Measurements from ENCODE around the gene GALC. TPM values are rescaled to one million over a fixed set of nuclear protein-coding genes. Genes with fewer than 3 reads are reported as not detected.

The GALC gene
- total RNA-seq, 1 donor from 2014 or later, result 7.6 TPM

GRCh38 chr14:87960013-87960787 is 32.8 kb downstream of the GALC start:
- ATAC-seq (no peak), DNase-seq (ENCODE audit: low spot score) (no peak)

- DNase-seq (ENCODE audit: low spot score) (no peak), ATAC-seq (no peak)
Measured at GRCh38 chr14:87955501-87955900, 37.5 kb downstream of the GALC start.

GRCh38 chr14:87952307-87953094 is 40.5 kb downstream of the GALC start:
- no peak for DNase-seq (ENCODE audit: low spot score)
- ATAC-seq, result no peak

DNA sequence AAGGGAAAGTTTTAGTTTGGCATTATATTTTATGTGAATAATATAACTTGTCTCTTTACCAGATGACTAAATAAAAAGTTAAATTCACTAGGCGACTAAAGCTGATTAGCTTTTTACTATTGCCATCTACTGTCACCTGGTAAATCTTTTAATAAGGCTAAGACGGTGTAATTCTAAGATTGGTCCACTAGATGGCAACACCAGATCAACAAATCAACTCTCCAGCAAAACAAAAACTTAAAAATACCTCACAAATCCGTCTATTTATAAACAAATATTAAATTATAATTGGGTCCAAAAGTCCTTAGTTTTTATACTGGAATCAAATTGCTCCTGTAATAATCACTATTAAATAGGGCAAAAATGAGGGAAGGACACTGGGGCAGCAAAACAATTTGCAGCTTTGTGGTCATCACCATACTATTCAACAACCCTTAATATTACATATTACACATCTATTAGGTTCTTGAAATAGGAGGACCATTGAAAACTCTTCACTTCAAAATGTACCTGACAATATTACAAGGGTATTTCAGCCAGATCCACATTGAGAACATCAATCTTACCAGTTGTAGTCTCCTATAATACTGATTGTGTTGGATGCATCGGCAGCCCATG is 47.9 kb downstream of the GALC start:
- ATAC-seq (peak; percentile 84), DNase-seq (ENCODE audit: low spot score) (no peak)

GRCh38 chr14:87940894-87941293 is 52.1 kb downstream of the GALC start:
- DNase-seq (ENCODE audit: low spot score) (no peak), ATAC-seq (no peak)

DNA sequence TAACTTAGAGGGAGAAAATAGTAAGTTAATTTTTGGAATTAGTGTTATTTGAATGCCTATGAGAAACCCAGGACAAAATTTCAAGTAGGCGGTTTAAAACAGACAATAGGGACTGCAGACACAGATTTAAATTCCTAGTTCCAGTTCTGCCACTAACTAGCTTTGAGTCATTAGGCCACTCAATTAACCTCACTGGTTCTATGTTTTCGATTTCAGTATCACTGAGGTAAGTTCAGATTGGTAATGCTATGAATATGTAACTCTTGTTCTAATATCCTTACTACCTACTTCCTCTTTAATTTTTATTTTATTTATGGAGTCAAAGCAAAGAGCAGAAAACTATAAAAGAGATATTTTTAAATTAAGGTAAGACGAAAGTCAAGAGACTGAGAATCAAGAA is 52.6 kb downstream of the GALC start:
- no peak for ATAC-seq
- DNase-seq (ENCODE audit: low spot score), result no peak

DNA sequence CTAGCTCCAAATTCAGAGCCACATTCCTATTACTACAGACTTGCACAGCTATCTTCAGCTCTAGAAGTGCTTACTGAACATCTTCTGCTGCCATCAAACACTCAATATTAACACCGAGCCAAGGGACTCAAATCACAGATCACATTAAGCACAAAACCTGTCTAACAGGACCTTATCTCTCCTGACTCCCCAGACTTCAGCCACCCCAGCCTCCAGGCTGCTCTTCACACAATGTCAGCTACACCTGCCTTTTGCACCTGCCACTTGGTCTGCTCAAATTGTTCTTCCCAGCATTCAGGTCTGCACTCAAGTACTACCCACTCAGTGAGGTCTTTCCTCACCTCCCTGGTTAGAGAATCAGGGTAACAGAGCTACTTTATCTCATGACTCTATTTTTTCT is 57.1 kb downstream of the GALC start:
- DNase-seq (ENCODE audit: low spot score) (no peak), ATAC-seq (no peak)

- DNase-seq (ENCODE audit: low spot score) (no peak), ATAC-seq (no peak)
Measured at GRCh38 chr14:87935081-87935828, 57.7 kb downstream of the GALC start.

DNA sequence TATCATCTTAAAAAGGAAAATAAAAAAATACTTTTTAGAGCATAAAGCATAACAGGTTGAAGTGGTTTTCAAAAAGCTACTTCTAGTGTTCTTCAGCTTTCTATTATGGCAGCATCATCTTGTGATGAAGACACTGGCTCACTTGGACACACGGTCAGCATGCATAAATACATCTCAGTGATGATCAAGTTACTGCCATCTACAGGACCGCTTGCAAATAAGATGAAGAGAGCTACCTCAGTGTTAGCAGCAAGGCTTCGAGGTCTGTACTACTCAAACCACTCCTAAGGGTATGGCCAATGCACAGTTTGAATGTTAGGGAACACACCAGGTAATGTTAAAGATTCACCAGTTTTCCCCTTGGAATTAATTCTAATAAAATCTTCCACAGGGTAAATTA is 58.8 kb downstream of the GALC start:
- no peak for ATAC-seq
- DNase-seq (ENCODE audit: low spot score), result no peak

DNA sequence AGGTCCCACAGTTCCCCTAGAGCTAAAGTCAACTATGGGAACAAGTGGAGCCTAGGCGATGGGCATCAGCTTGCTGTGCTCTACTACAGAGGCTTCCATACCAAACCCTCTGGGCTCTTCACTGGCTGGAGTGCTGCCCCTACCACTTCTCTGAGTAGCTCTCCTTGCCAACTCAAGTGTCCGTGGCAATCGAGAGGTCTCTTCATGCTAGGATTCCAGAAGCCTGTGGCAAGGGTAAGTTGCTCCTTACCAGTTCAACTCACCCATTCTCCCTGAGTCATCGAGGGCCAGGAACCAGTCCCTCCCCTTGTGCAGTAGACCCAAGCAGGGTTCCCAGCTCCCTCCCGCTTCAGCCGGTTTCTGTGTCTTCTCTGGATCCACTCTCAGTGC is 76.1 kb downstream of the GALC start:
- ATAC-seq (no peak), DNase-seq (ENCODE audit: low spot score) (no peak)

GRCh38 chr14:87916103-87916885 is 76.7 kb downstream of the GALC start:
- ATAC-seq, result no peak
- no peak for DNase-seq (ENCODE audit: low spot score)

GRCh38 chr14:87908550-87908949 is 84.4 kb downstream of the GALC start:
- DNase-seq (ENCODE audit: low spot score) (no peak), ATAC-seq (no peak)

- DNase-seq (ENCODE audit: low spot score) (no peak), ATAC-seq (no peak)
Measured at GRCh38 chr14:87901652-87902051, 91.3 kb downstream of the GALC start.

DNA sequence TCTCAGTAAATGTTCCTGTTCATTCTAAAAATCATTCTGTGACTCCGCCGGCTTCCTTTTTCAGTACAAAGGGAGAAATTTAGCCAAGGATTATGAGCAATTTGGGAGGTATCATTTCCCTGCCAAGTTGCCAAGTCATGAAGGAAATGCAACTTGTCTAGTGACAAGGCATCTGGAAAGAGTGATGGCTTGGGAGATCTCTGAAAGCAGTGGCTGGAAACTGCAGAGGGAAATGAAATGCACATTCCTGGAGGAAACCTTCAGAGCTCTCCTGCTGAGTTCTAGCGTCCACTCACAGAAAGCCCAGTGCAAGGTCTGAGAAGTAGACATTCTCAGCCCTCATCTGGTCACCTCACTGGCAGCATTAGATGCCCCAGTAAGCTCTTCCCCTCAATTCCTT is 91.7 kb downstream of the GALC start:
- DNase-seq (ENCODE audit: low spot score) (no peak), ATAC-seq (no peak)

- ATAC-seq, result no peak
- no peak for DNase-seq (ENCODE audit: low spot score)
Measured at GRCh38 chr14:87899228-87899627, 93.8 kb downstream of the GALC start.

DNA sequence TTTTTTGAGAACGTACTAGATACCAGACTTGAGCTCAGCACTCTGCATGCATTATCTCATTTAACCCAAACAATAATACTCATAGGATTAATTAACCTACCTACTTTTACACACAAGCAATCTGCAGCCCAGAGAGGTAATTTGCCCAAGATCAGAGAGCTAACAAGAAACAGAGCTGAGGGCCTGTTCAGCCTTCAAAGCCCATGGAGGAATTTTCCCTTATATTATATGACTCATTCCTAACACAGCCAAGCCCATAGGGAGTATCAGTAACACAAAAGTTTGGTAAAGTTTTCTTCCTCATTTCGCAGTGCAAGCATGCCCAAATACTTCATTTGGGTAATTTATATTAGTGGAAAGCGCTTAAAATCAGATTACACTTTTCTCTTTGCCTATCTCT is 94.7 kb downstream of the GALC start:
- no peak for DNase-seq (ENCODE audit: low spot score)
- ATAC-seq, result no peak

DNA sequence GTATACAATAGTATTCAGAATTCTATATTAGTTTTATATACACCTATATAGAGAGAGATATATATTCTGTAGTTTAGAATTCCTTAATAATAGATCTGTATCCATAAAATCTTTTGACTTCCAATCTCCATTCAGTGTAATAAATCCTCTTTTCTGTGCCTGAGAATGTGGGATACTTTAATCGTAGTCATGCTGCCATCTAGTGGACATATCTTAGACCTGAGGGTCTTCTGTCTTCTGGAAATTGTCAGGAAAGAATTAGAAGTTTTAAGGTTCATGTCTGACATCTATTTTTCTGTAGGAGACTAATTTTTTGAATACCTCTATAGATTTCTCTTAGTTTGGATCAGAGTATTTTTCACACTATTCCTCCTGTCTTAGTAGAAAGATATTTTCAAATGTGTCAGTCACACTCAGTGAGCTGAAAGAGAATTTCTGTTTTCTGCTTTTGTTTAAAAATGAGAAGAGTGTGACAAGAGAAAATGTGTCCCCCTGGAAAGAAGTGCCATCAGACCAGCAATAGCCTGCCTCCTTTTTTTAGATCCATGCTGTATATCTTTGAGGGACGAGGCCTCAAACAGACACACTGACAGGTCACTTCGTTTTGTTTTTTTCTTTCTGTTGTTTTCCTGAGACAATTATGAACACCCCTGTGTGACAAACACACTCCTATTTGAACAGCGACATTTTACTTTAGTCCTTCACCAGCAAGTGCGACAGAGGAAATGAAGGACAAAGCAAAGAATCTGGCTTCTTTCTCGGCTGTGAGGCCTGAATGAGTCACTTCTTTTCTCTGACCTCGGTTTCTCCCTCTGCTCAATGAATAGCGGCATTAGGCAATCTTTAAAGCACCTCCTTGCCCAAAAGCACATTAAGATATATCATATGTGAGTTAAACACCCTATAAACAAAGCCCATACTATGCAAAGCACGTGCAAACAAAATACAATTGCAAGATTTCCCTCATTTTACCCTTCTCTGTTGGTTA is 96.3 kb downstream of the GALC start:
- peak; percentile 84 for ATAC-seq
- no peak for DNase-seq (ENCODE audit: low spot score)

DNA sequence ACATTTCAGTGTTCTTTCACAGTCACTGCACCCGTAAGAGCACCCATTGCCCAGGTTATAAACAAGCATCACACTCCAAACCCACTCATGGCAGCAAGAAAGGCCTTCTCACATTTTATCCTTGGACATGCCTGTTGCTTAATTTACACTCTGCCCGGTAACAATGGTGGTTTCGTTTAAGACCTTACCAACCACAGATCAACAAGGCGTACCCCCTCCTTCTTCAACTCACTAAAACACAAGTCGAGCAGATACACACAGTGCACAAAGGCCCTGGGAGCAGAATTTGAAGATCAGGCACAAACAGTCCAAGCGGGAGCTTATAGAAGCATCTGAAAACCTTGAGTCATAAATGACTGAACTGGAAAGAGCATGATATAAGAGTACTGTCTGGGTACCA is 98.1 kb downstream of the GALC start:
- DNase-seq (ENCODE audit: low spot score), result no peak
- ATAC-seq, result no peak

GRCh38 chr14:87892763-87893162 is 100.2 kb downstream of the GALC start:
- DNase-seq (ENCODE audit: low spot score), result no peak

More at GRCh38 chr14:87892763-87893162, 100.2 kb downstream of the GALC start:
- no peak for ATAC-seq

Data from left lobe of liver (tissue), 2 donors.